Daoy (cell line): ENCODE results near the gene WBP2NL. TPM values are rescaled to one million over a fixed set of nuclear protein-coding genes. Genes with fewer than 3 reads are reported as not detected.

ENCODE experiments used
- DNase-seq: peaks from one replicate; pipeline ENCODE4 v3.0.0-alpha.2; 2015; ENCODE audit warnings: low read depth
- total RNA-seq: library from RNA; depleted of rRNA; stranded (reverse); fragments of >200 nt; shearing (Covaris generic); gene quantifications from 2 replicates; pipeline ENCODE4 v1.2.3, GENCODE V29; 2014; rRNA removed

Gene WBP2NL
- total RNA-seq, 1 experiment from 2014 or later: not detected

- no peak for DNase-seq
Observed at GRCh38 chr22:42072606-42073330, 74.2 kb downstream of the WBP2NL start.

GRCh38 chr22:42073621-42074041 lies 75.0 kb downstream of the WBP2NL start:
- DNase-seq: no peak

- peak; percentile 64 for DNase-seq
Observed at GRCh38 chr22:42074132-42074811, 75.7 kb downstream of the WBP2NL start, which contains the start of gene PHETA2. TSS of gene PHETA2 (plus strand) at chr22:42074248. CDS start at chr22:42077294, 3,046 bp downstream.

- no peak for DNase-seq
Observed at GRCh38 chr22:42074846-42075676, 76.5 kb downstream of the WBP2NL start.

- DNase-seq: no peak
Observed at GRCh38 chr22:42076764-42077485, 78.3 kb downstream of the WBP2NL start.

GRCh38 chr22:42077486-42078125 lies 79.0 kb downstream of the WBP2NL start:
- DNase-seq: no peak

Other genes starting within 250 kb of the WBP2NL start
- 10.6 and 12.9 TPM in 2 replicates for gene CCDC134, start 198.1 kb upstream of the WBP2NL start, total RNA-seq
- gene SREBF2, start 165.7 kb upstream of the WBP2NL start, total RNA-seq: 16.1 and 20.5 TPM in 2 replicates
- not detected in 2 replicates for gene SHISA8, start 83.7 kb upstream of the WBP2NL start, total RNA-seq
- gene TNFRSF13C, start 72.0 kb upstream of the WBP2NL start, total RNA-seq: 0.17 and 0.27 TPM in 2 replicates
- 44.2 and 57.3 TPM in 2 replicates for gene CENPM, start 51.6 kb upstream of the WBP2NL start, total RNA-seq
- 0.74 and 0.77 TPM in 2 replicates for gene SEPTIN3, start 29.3 kb upstream of the WBP2NL start, total RNA-seq
- 13.7 and 18.2 TPM in 2 replicates for gene NAGA, start 72.0 kb downstream of the WBP2NL start, total RNA-seq
- 8.7 and 14.5 TPM in 2 replicates for gene PHETA2, start 75.5 kb downstream of the WBP2NL start, total RNA-seq
- 6.5 and 17.8 TPM in 2 replicates for gene SMDT1, start 80.9 kb downstream of the WBP2NL start, total RNA-seq
- 110 and 161 TPM in 2 replicates for gene NDUFA6, start 92.0 kb downstream of the WBP2NL start, total RNA-seq
- gene CYP2D6, start 132.0 kb downstream of the WBP2NL start, total RNA-seq: 0.03 and 0.40 TPM in 2 replicates